PC-3 (cell line): ENCODE results near the gene IKBKE. TPM values are rescaled to one million over a fixed set of nuclear protein-coding genes. Genes with fewer than 3 reads are reported as not detected.

ENCODE experiments used
- ATAC-seq: fragments of 200-7000 bp; cut with Tn5 transposase; 2 replicates; pipeline ENCODE4 v1.9.1; 2020; ENCODE audit warnings: mild to moderate bottlenecking, moderate library complexity
- BruUV-seq: library from RNA; stranded (reverse); fragments of 400-500 nt; replicated peaks from 2 replicates; lab custom pipeline; 2021; lab: Mats Ljungman, UMichigan
- CTCF ChIA-PET: fragments of 300-600 bp; sonication (Branson Sonifier 250); formaldehyde crosslinking; loops from one replicate; lab custom pipeline; 2022; ENCODE audit warnings: antibody characterized with exemption; lab: Charles Lee
- POLR2A ChIA-PET: fragments of 300-600 bp; sonication (Branson Sonifier 250); formaldehyde crosslinking; loops from one replicate; lab custom pipeline; 2022; ENCODE audit warnings: antibody characterized with exemption; ENCODE audit not compliant: unreplicated experiment; lab: Charles Lee
- DNase-seq: peaks from one replicate; pipeline ENCODE4 v3.0.0-alpha.2; 2015
- H2AFZ ChIP-seq: fragments of 300-600 bp; sonication (generic); 2 replicates; pipeline ENCODE4 v1.6.0; 2016; ENCODE audit warnings: antibody characterized with exemption, low read length
- H3F3A ChIP-seq: fragments of 300-600 bp; sonication (generic); one replicate; pipeline ENCODE4 v1.6.0; 2017; ENCODE audit warnings: antibody characterized with exemption, low read length, control low read depth, mild to moderate bottlenecking; ENCODE audit not compliant: unreplicated experiment
- H3K27ac ChIP-seq: fragments of 300-600 bp; sonication (generic); 2 replicates; pipeline ENCODE4 v1.5.1; 2016; ENCODE audit warnings: mild to moderate bottlenecking, low read length
- H3K27me3 ChIP-seq: fragments of 300-600 bp; sonication (generic); 2 replicates; pipeline ENCODE4 v1.6.1; 2016; ENCODE audit warnings: low read length, mixed read lengths
- H3K36me3 ChIP-seq: fragments of 300-600 bp; sonication (generic); 2 replicates; pipeline ENCODE4 v1.6.1; 2016; ENCODE audit warnings: low read depth, mixed run types, low read length, mixed read lengths
- H3K4me1 ChIP-seq: fragments of 300-600 bp; sonication (generic); 2 replicates; pipeline ENCODE4 v1.5.1; 2016; ENCODE audit warnings: low read length; ENCODE audit not compliant: insufficient read depth
- H3K4me2 ChIP-seq: fragments of 300-600 bp; sonication (generic); 2 replicates; pipeline ENCODE4 v1.6.0; 2016; ENCODE audit warnings: low read length
- H3K4me3 ChIP-seq: fragments of 300-600 bp; sonication (generic); 2 replicates; pipeline ENCODE4 v1.5.1; 2016; ENCODE audit warnings: mild to moderate bottlenecking, low read length, mixed read lengths
- H3K79me2 ChIP-seq: fragments of 300-600 bp; sonication (generic); 2 replicates; pipeline ENCODE4 v1.6.1; 2017; ENCODE audit warnings: low read length, mixed read lengths
- H3K9ac ChIP-seq: fragments of 300-600 bp; sonication (generic); 2 replicates; pipeline ENCODE4 v1.6.0; 2016; ENCODE audit warnings: mild to moderate bottlenecking, low read length
- H3K9me2 ChIP-seq: fragments of 300-600 bp; sonication (generic); replicated peaks from 2 replicates; pipeline ENCODE4 v1.6.1; 2016; ENCODE audit warnings: mixed run types, low read length, mixed read lengths
- H3K9me3 ChIP-seq: fragments of 300-600 bp; sonication (generic); 2 replicates; pipeline ENCODE4 v1.6.1; 2016; ENCODE audit warnings: low read length, mixed read lengths
- H4K20me1 ChIP-seq: fragments of 300-600 bp; sonication (generic); 2 replicates; pipeline ENCODE4 v1.6.1; 2016; ENCODE audit warnings: low read length, mixed read lengths
- EZH2 ChIP-seq: fragments of 300-600 bp; sonication (generic); IDR thresholded peaks from one replicate; pipeline ENCODE4 v1.6.1; 2017; ENCODE audit warnings: antibody characterized with exemption, mild to moderate bottlenecking, low read length; ENCODE audit not compliant: unreplicated experiment
- EZH2phosphoT487 ChIP-seq: fragments of 300-600 bp; sonication (generic); IDR thresholded peaks from 2 replicates; pipeline ENCODE4 v1.6.1; 2018; ENCODE audit warnings: mild to moderate bottlenecking, antibody characterized with exemption, low read length, borderline replicate concordance
- intact Hi-C: fragments of 100-400 bp; cut with micrococcal nuclease; formaldehyde crosslinking; loops from 2 replicates; pipeline ENCODE4 v1.9.0; 2023
- total RNA-seq: library from RNA; depleted of rRNA; stranded (reverse); fragments of >200 nt; gene quantifications from 2 replicates; pipeline ENCODE4 v1.2.3, GENCODE V29; 2014
- TF ChIP-seq, protein P1 (sequence below): fragments of 300-600 bp; sonication (generic); conservative IDR thresholded peaks from 2 replicates; pipeline ENCODE4 v1.5.1; 2017; ENCODE audit warnings: antibody characterized with exemption, low read depth, mild to moderate bottlenecking, low read length

IKBKE gene
- total RNA-seq, 1 experiment from 2014 or later = 28.3 TPM

DNA sequence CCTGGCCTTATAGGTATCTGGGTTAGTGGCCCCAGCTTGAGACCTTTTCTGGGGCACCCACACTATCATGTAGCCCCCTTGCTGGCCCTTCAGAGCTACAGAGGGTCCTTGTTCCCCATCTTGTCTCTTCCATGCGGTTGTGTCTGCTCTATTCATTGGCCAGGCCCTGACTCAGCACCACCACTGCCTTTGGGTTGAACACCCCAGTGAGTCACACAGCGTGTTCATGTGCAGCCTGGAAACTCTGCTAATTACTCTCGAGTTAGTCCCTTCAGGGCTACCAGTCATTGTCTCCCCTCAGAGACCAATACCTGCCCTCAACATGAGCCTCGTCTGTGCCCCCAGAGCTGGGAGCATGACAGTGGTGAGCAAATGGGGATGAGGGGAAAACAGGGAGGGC, 28.2 kb upstream of the IKBKE start:
- CTCF ChIA-PET = no interaction called here
- Histone ChIP-seq H3K4me1 (peaks cover 8% of the 10 kb centered on the region; the same call in 1 of the 2 replicates), H2AFZ (no peak overlapping the region), H3K79me2 (no peaks in the 10 kb centered on the region), H3K9ac (no peak overlapping the region), H3F3A (no peaks in the 10 kb centered on the region), H3K4me3 (no peak overlapping the region), H3K36me3 (peaks cover 15% of the 10 kb centered on the region; the same call in 1 of the 2 replicates), H3K9me3 (no peaks in the 10 kb centered on the region), H3K9me2 (no peaks in the 10 kb centered on the region), H4K20me1 (no peaks in the 10 kb centered on the region; the same call in 1 of the 2 replicates), H3K27ac (no peak overlapping the region), H3K27me3 (no peaks in the 10 kb centered on the region), H3K4me2 (no peak overlapping the region)
- POLR2A ChIA-PET = no interaction called here
- no TSS peak for BruUV-seq
- no peak for TF ChIP-seq EZH2phosphoT487
- TF ChIP-seq EZH2 = no peak
- TF ChIP-seq, protein P1, sequence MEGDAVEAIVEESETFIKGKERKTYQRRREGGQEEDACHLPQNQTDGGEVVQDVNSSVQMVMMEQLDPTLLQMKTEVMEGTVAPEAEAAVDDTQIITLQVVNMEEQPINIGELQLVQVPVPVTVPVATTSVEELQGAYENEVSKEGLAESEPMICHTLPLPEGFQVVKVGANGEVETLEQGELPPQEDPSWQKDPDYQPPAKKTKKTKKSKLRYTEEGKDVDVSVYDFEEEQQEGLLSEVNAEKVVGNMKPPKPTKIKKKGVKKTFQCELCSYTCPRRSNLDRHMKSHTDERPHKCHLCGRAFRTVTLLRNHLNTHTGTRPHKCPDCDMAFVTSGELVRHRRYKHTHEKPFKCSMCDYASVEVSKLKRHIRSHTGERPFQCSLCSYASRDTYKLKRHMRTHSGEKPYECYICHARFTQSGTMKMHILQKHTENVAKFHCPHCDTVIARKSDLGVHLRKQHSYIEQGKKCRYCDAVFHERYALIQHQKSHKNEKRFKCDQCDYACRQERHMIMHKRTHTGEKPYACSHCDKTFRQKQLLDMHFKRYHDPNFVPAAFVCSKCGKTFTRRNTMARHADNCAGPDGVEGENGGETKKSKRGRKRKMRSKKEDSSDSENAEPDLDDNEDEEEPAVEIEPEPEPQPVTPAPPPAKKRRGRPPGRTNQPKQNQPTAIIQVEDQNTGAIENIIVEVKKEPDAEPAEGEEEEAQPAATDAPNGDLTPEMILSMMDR = no peak
- intact Hi-C loops = no loop called here
- ATAC-seq (peak; percentile 62), DNase-seq (peak; percentile 43)

DNA sequence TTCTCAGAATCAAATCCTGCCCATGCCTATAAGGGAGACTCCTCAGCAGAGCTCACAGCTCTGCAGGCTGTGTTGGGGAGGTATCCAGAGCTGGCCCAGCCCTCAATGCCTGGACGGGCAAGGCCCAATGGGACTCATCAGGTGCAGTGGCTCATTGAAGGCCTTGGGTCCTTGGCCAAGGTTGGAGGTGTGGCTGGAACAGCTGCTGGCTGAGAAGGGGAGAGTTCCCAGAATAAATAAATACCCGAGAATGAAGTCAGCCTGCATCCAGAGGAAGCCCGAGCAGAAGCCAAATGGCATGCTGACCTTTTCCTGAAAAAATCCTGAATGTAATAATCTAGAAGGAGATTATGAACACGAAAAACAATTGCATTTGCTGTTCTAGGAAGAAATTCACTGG, 25.2 kb upstream of the IKBKE start:
- H3K9ac ChIP-seq = no peak overlapping the region
- no peaks in the 10 kb centered on the region; the same call in 1 of the 2 replicates for H4K20me1 ChIP-seq
- no peak overlapping the region for H2AFZ ChIP-seq
- ATAC-seq (no peak), DNase-seq (no peak)
- ChIA-PET POLR2A (no interaction called here), CTCF (no interaction called here)
- peaks cover 30% of the 10 kb centered on the region for H3K4me1 ChIP-seq
- H3K27ac ChIP-seq = no peak overlapping the region
- H3K4me3 ChIP-seq = no peak overlapping the region
- BruUV-seq = no TSS peak
- H3K4me2 ChIP-seq = no peak overlapping the region
- H3K9me3 ChIP-seq = no peaks in the 10 kb centered on the region
- TF ChIP-seq, protein P1 = no peak
- TF ChIP-seq EZH2phosphoT487 (no peak), EZH2 (no peak)
- no peaks in the 10 kb centered on the region for H3K79me2 ChIP-seq
- H3K27me3 ChIP-seq = no peaks in the 10 kb centered on the region
- H3K36me3 ChIP-seq = peaks cover 9% of the 10 kb centered on the region; the same call in 1 of the 2 replicates
- intact Hi-C loops = no loop called here
- H3F3A ChIP-seq = no peaks in the 10 kb centered on the region
- H3K9me2 ChIP-seq = no peaks in the 10 kb centered on the region

DNA sequence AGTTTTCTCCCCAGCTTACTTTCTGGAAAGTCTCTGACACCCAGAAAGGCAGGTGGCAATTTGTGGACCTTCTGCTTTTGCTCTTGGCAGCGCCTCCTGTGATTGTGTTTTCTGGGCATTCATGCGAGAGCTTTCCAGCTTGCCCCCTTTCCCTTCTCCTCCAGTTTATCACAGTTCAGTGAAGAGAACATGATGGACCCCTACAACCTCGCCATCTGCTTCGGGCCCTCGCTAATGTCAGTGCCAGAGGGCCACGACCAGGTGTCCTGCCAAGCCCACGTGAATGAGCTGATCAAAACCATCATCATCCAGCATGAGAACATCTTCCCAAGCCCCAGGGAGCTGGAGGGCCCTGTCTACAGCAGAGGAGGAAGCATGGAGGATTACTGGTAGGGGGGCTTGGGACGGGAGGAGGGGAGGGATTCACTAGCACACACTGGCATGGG, 24.3 kb upstream of the IKBKE start:
- H3K4me1 ChIP-seq = peaks cover 30% of the 10 kb centered on the region
- CTCF ChIA-PET = no interaction called here
- no peaks in the 10 kb centered on the region for H3K9me2 ChIP-seq
- no peak overlapping the region for H3K4me2 ChIP-seq
- no peaks in the 10 kb centered on the region for H3F3A ChIP-seq
- ATAC-seq (no peak), DNase-seq (no peak)
- no peak overlapping the region for H3K27ac ChIP-seq
- no peak overlapping the region for H3K9ac ChIP-seq
- TF ChIP-seq, protein P1 = no peak
- no peak for TF ChIP-seq EZH2
- no peak for TF ChIP-seq EZH2phosphoT487
- no peaks in the 10 kb centered on the region for H3K9me3 ChIP-seq
- H4K20me1 ChIP-seq = no peaks in the 10 kb centered on the region; the same call in 1 of the 2 replicates
- intact Hi-C loops = no loop called here
- BruUV-seq = no TSS peak
- no peaks in the 10 kb centered on the region for H3K79me2 ChIP-seq
- no peaks in the 10 kb centered on the region for H3K27me3 ChIP-seq
- H3K4me3 ChIP-seq = no peak overlapping the region
- no peak overlapping the region for H2AFZ ChIP-seq
- peaks cover 8% of the 10 kb centered on the region; the same call in 1 of the 2 replicates for H3K36me3 ChIP-seq
- POLR2A ChIA-PET = no interaction called here
